Adrenal gland (tissue), 12 donors: Measurements from ENCODE around the gene DNAH9. TPM values are rescaled to one million over a fixed set of nuclear protein-coding genes. Genes with fewer than 3 reads are reported as not detected.

Experiments used
- DNase-seq, 7 donors: peaks; one replicate each; pipeline ENCODE4 v3.0.0-alpha.2; 2019 to 2020
- H3K27ac ChIP-seq, 5 donors: fragments of 200-600 bp; sonication (generic) in 4 of 5; 1 replicate in 3 of 5; 2 replicates in 2 of 5; pipeline versions ENCODE4 v1.5.1 to v1.8.0; 2016 to 2020; ENCODE audit warnings: mild to moderate bottlenecking in 1 of 5
- H3K27me3 ChIP-seq: fragments of 200-600 bp; 2 replicates; pipeline ENCODE4 v1.8.0; 2021
- H3K36me3 ChIP-seq, 2 donors: fragments of 200-600 bp; replicated peaks in 1 of 2; 1 replicate in 1 of 2; 2 replicates in 1 of 2; pipeline versions ENCODE4 v1.5.1 to v1.8.0; 2018 to 2022
- H3K4me1 ChIP-seq, 2 donors: fragments of 200-600 bp; replicated peaks in 1 of 2; 1 replicate in 1 of 2; 2 replicates in 1 of 2; pipeline versions ENCODE4 v1.5.1 to v1.8.0; 2018 to 2021
- H3K4me3 ChIP-seq, 4 donors: fragments of 200-600 bp; sonication (generic) in 3 of 4; one replicate each; pipeline ENCODE4 v1.5.1; 2016 to 2018
- H3K9me3 ChIP-seq, 3 donors: fragments of 200-600 bp; sonication (generic) in 1 of 3; replicated peaks in 1 of 3; 1 replicate in 2 of 3; 2 replicates in 1 of 3; pipeline versions ENCODE4 v1.5.1 to v1.8.0; 2016 to 2021
- POLR2A ChIP-seq, 2 donors: fragments of 450-650 bp; IDR thresholded peaks; one replicate each; pipeline ENCODE4 v1.6.1; 2017; ENCODE audit warnings: antibody characterized with exemption in 2 of 2, mild to moderate bottlenecking in 2 of 2, moderate library complexity in 1 of 2
- WGBS, 4 donors: extraction: QIAGEN DNeasy Blood & Tissue Kit in 2 of 4; methylation state at CpG; one replicate each; pipeline versions ENCODE4 v1.1.5 to v1.1.7; 2013 to 2017; 5-methylcytosine and 5-hydroxymethylcytosine counted together
- intact Hi-C, 2 donors: fragments of 100-400 bp; cut with DNase I; formaldehyde crosslinking; loops; one replicate each; pipeline versions ENCODE4 v1.14.1 to v1.15.0; 2022 to 2023
- polyA plus RNA-seq, 3 donors: library from polyadenylated mRNA; stranded (reverse); fragments of 200-250 nt in 2 of 3; fragments of 350-450 nt in 1 of 3; fragmentation: Illumina TruSeq in 1 of 3; extraction: RNeasy Lipid Tissue Mini Kit (QIAGEN cat#74804) in 1 of 3; gene quantifications; one replicate each; pipeline ENCODE4 v1.2.3, GENCODE V29; 2013 to 2014
- total RNA-seq, 9 donors: library from RNA; depleted of rRNA in 4 of 9; stranded (reverse); fragments of >200 nt in 4 of 9; fragments of 120-200 nt in 1 of 9; fragmentation: NEBNext Ultra II Directional in 1 of 9; extraction: Animal tissue kit (Norgen Biotek cat#: 25700) in 1 of 9; gene quantifications; one replicate each; pipeline versions ENCODE4 v1.1.0 to v1.2.4, GENCODE V29; 2013 to 2023
- TF ChIP-seq, protein P1 (sequence below), 6 experiments: fragments of 450-650 bp in 4 of 6; fragments of 200-600 bp in 2 of 6; sonication (generic) in 1 of 6; IDR thresholded peaks; 1 replicate in 5 of 6; 2 replicates in 1 of 6; pipeline versions ENCODE4 v1.5.1 to v1.8.0; 2016 to 2021; ENCODE audit warnings: antibody characterized with exemption in 6 of 6, mild to moderate bottlenecking in 2 of 6, moderate library complexity in 1 of 6
- donor health status: healthy with polysubstance abuse.
- donor health status: Bipolar disorder and iron deficiency.
- donor health status: DM: yes; HTN: yes; CAD: no.
- donor health status: DM: no; HTN: no; CAD: no.
- donor health status: DM: no; HTN: no; CAD: no.
- donor health status: DM: yes; HTN: yes; CAD: no.

DNAH9 gene
- total and polyA plus RNA-seq, 12 donors, result 0.28 to 3.5 (median 1.2) TPM

- WGBS, 4 donors, result 49 to 59% (median 55%) methylated on average over 1 of the region's 1 CpG
- Histone ChIP-seq H3K27ac (no peak overlapping the region), H3K4me1 (no peaks in the 10 kb centered on the region), H3K36me3 (no peaks in the 10 kb centered on the region), H3K9me3 (no peaks in the 10 kb centered on the region), H3K27me3 (no peaks in the 10 kb centered on the region), H3K4me3 (no peak overlapping the region)
- DNase-seq, result no peak
- intact Hi-C loops, result no loop called here
- TF ChIP-seq, protein P1, sequence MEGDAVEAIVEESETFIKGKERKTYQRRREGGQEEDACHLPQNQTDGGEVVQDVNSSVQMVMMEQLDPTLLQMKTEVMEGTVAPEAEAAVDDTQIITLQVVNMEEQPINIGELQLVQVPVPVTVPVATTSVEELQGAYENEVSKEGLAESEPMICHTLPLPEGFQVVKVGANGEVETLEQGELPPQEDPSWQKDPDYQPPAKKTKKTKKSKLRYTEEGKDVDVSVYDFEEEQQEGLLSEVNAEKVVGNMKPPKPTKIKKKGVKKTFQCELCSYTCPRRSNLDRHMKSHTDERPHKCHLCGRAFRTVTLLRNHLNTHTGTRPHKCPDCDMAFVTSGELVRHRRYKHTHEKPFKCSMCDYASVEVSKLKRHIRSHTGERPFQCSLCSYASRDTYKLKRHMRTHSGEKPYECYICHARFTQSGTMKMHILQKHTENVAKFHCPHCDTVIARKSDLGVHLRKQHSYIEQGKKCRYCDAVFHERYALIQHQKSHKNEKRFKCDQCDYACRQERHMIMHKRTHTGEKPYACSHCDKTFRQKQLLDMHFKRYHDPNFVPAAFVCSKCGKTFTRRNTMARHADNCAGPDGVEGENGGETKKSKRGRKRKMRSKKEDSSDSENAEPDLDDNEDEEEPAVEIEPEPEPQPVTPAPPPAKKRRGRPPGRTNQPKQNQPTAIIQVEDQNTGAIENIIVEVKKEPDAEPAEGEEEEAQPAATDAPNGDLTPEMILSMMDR (IDR thresholded peaks at IDR 0.05), result no peak
- no peak for TF ChIP-seq POLR2A (IDR thresholded peaks at IDR 0.05)
Measured at GRCh38 chr17:11922638-11923037, 324.4 kb downstream of the DNAH9 start.

- intact Hi-C loops, result no loop called here
- Histone ChIP-seq H3K4me1 (no peaks in the 10 kb centered on the region), H3K36me3 (no peaks in the 10 kb centered on the region), H3K9me3 (no peaks in the 10 kb centered on the region), H3K27me3 (no peaks in the 10 kb centered on the region), H3K4me3 (no peak overlapping the region), H3K27ac (no peak overlapping the region)
- DNase-seq, result no peak
- no peak for TF ChIP-seq POLR2A (IDR thresholded peaks at IDR 0.05)
- TF ChIP-seq, protein P1 (IDR thresholded peaks at IDR 0.05), result no peak
- WGBS, 4 donors, result 56 to 75% (median 65%) methylated on average over 6 of the region's 6 CpGs
Measured at GRCh38 chr17:11924076-11924475, 325.8 kb downstream of the DNAH9 start.

DNA sequence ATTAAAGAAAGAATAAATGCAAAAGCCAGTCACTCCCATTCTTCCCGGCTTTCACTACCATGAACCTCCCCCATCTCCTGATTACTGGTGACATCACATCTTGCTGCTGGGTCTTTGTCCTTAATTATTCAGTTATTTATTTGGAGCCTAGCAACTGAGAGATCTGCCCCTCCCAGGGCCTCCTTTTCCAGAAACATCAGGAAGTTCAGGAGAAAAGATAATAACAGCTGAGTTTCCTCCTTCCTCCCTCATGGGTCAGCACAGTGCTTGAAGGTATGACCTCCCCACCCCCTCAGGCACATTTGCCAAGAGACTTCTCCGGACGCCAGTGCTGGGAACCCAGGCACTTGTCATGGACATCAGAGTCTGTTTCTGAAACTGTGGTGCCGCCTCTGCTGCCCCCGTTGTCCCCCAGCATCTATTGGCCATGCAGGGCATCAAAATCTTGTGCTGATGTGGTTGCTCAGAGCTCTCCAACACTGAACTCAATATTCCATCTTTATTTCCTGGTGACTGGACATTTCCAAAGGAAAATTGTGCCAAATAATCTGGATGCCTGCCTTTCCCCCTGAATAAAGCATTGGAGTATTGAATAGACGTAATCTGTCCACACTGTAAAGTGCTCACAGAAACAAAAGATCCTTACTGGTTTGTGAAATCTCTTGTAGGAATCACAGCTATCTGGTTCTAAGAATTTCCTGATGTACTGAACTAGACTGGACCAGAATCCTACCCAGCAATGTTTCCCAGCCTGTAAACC, 327.2 kb downstream of the DNAH9 start:
- Histone ChIP-seq H3K4me3 (no peak overlapping the region), H3K4me1 (no peaks in the 10 kb centered on the region), H3K36me3 (no peaks in the 10 kb centered on the region), H3K27ac (peak overlapping the region in 1 of 5 donors; percentile 38), H3K9me3 (no peaks in the 10 kb centered on the region), H3K27me3 (no peaks in the 10 kb centered on the region)
- peak in 5 of 7 donors; percentile 20 to 60 (median 31) for DNase-seq
- WGBS, 4 donors, result 49 to 66% (median 55%) methylated on average over 6 of the region's 6 CpGs
- no peak for TF ChIP-seq POLR2A (IDR thresholded peaks at IDR 0.05)
- TF ChIP-seq, protein P1 (IDR thresholded peaks at IDR 0.05), result no peak
- intact Hi-C loops, result no loop called here

DNA sequence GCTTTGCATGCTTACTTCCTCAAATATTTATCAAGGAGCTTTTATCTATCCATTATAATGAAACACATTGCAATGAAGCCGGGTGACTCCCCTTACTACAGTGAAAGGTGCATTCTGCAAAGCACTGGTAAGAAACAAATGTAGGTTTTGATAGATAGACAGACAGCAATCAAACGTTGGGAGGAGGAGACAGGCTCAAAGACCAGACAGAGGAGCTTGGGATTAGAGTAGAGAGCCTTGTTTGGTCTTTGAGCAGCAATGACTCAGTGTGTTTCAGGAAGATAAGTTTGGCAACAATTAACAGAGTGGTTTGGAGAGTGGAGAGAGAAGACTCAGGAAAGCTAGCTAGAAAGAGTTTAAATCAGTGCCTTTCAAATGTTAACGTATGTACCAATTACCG, 330.2 kb downstream of the DNAH9 start:
- TF ChIP-seq, protein P1 (IDR thresholded peaks at IDR 0.05), result no peak
- no peak for TF ChIP-seq POLR2A (IDR thresholded peaks at IDR 0.05)
- 57 to 66% (median 59%) methylated on average over 4 of the region's 4 CpGs for WGBS, 4 donors

More for the DNA sequence above, 330.2 kb downstream of the DNAH9 start:
- H3K27me3 ChIP-seq, result no peaks in the 10 kb centered on the region
- H3K27ac ChIP-seq, result no peak overlapping the region
- no peaks in the 10 kb centered on the region for H3K9me3 ChIP-seq
- intact Hi-C loops, result no loop called here
- H3K36me3 ChIP-seq, result no peaks in the 10 kb centered on the region
- no peak overlapping the region for H3K4me3 ChIP-seq
- DNase-seq, result no peak
- no peaks in the 10 kb centered on the region for H3K4me1 ChIP-seq
